DOHH2 (cell line): ENCODE data around the gene PHF13.

Experiments
- H3F3A ChIP-seq: fragments of 200-600 bp; sonication (generic), shearing (Covaris generic); 2 replicates; pipeline ENCODE4 v1.6.0; 2016; ENCODE audit warnings: antibody characterized with exemption, mild to moderate bottlenecking; ENCODE audit not compliant: control insufficient read depth, insufficient read depth
- H3K27ac ChIP-seq: fragments of 200-600 bp; sonication (generic); 2 replicates; pipeline ENCODE4 v1.5.1; 2014; ENCODE audit warnings: low read depth, mild to moderate bottlenecking, low read length, moderate library complexity
- H3K27me3 ChIP-seq: fragments of 200-600 bp; sonication (generic); 2 replicates; pipeline ENCODE4 v1.6.1; 2014; ENCODE audit warnings: mild to moderate bottlenecking, low read length, mixed read lengths; ENCODE audit not compliant: control insufficient read depth
- H3K36me3 ChIP-seq: fragments of 200-600 bp; sonication (generic); 2 replicates; pipeline ENCODE4 v1.6.1; 2014; ENCODE audit warnings: mild to moderate bottlenecking, low read length, moderate library complexity, mixed read lengths; ENCODE audit not compliant: control insufficient read depth
- H3K4me1 ChIP-seq: fragments of 200-600 bp; sonication (generic); 2 replicates; pipeline ENCODE4 v1.6.1; 2014; ENCODE audit warnings: mild to moderate bottlenecking, low read length, mixed read lengths; ENCODE audit not compliant: control insufficient read depth
- H3K4me2 ChIP-seq: fragments of 200-600 bp; sonication (generic); 2 replicates; pipeline ENCODE4 v1.6.0; 2014; ENCODE audit warnings: mild to moderate bottlenecking, low read length, moderate library complexity
- H3K4me3 ChIP-seq: fragments of 200-600 bp; sonication (generic); 2 replicates; pipeline ENCODE4 v1.5.1; 2014; ENCODE audit warnings: mild to moderate bottlenecking, low read length, mixed read lengths
- H3K79me2 ChIP-seq: fragments of 200-600 bp; sonication (generic); 2 replicates; pipeline ENCODE4 v1.6.1; 2014; ENCODE audit warnings: mild to moderate bottlenecking, low read length, mixed read lengths; ENCODE audit not compliant: control insufficient read depth
- H3K9me2 ChIP-seq: fragments of 200-600 bp; sonication (generic); replicated peaks from 2 replicates; pipeline ENCODE4 v1.6.1; 2014; ENCODE audit warnings: mild to moderate bottlenecking, low read length, mixed read lengths; ENCODE audit not compliant: control insufficient read depth
- H3K9me3 ChIP-seq: fragments of 200-600 bp; sonication (generic); 2 replicates; pipeline ENCODE4 v1.6.1; 2014; ENCODE audit warnings: antibody characterized with exemption, low read length, mixed read lengths; ENCODE audit not compliant: control insufficient read depth, insufficient read depth
- H4K20me1 ChIP-seq: fragments of 200-600 bp; sonication (generic); 2 replicates; pipeline ENCODE4 v1.6.0; 2014; ENCODE audit warnings: low read depth, mild to moderate bottlenecking, antibody characterized with exemption, low read length, moderate library complexity; ENCODE audit not compliant: control insufficient read depth, insufficient read depth
- EZH2phosphoT487 ChIP-seq: fragments of 200-600 bp; sonication (generic); IDR thresholded peaks from 2 replicates; pipeline ENCODE4 v1.6.1; 2017; ENCODE audit warnings: borderline replicate concordance, mild to moderate bottlenecking, antibody characterized with exemption, low read length, moderate library complexity, mixed read lengths
- TF ChIP-seq, protein P1 (sequence below): fragments of 200-600 bp; sonication (generic); IDR thresholded peaks from one replicate; pipeline ENCODE4 v1.5.1; 2014; ENCODE audit warnings: antibody characterized with exemption, mild to moderate bottlenecking, low read depth, low read length; ENCODE audit not compliant: poor library complexity, severe bottlenecking

PHF13 gene

GRCh38 chr1:6582370-6582769, 31.2 kb upstream of the PHF13 start:
- H3K36me3 ChIP-seq: peaks cover 24% of the 10 kb centered on the region
- H3K4me3 ChIP-seq: no peak overlapping the region
- peak overlapping the region; percentile 84; the same call in 1 of the 2 replicates for H3K4me2 ChIP-seq
- no peaks in the 10 kb centered on the region for H3K9me3 ChIP-seq
- peaks cover 33% of the 10 kb centered on the region for H3K79me2 ChIP-seq
- H3K9me2 ChIP-seq: no peaks in the 10 kb centered on the region
- H3F3A ChIP-seq: no peaks in the 10 kb centered on the region
- H3K27me3 ChIP-seq: no peaks in the 10 kb centered on the region
- peaks cover 36% of the 10 kb centered on the region for H3K4me1 ChIP-seq
- TF ChIP-seq, protein P1, sequence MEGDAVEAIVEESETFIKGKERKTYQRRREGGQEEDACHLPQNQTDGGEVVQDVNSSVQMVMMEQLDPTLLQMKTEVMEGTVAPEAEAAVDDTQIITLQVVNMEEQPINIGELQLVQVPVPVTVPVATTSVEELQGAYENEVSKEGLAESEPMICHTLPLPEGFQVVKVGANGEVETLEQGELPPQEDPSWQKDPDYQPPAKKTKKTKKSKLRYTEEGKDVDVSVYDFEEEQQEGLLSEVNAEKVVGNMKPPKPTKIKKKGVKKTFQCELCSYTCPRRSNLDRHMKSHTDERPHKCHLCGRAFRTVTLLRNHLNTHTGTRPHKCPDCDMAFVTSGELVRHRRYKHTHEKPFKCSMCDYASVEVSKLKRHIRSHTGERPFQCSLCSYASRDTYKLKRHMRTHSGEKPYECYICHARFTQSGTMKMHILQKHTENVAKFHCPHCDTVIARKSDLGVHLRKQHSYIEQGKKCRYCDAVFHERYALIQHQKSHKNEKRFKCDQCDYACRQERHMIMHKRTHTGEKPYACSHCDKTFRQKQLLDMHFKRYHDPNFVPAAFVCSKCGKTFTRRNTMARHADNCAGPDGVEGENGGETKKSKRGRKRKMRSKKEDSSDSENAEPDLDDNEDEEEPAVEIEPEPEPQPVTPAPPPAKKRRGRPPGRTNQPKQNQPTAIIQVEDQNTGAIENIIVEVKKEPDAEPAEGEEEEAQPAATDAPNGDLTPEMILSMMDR: no peak
- no peak overlapping the region for H3K27ac ChIP-seq
- peaks cover 3% of the 10 kb centered on the region; the same call in 1 of the 2 replicates for H4K20me1 ChIP-seq

DNA sequence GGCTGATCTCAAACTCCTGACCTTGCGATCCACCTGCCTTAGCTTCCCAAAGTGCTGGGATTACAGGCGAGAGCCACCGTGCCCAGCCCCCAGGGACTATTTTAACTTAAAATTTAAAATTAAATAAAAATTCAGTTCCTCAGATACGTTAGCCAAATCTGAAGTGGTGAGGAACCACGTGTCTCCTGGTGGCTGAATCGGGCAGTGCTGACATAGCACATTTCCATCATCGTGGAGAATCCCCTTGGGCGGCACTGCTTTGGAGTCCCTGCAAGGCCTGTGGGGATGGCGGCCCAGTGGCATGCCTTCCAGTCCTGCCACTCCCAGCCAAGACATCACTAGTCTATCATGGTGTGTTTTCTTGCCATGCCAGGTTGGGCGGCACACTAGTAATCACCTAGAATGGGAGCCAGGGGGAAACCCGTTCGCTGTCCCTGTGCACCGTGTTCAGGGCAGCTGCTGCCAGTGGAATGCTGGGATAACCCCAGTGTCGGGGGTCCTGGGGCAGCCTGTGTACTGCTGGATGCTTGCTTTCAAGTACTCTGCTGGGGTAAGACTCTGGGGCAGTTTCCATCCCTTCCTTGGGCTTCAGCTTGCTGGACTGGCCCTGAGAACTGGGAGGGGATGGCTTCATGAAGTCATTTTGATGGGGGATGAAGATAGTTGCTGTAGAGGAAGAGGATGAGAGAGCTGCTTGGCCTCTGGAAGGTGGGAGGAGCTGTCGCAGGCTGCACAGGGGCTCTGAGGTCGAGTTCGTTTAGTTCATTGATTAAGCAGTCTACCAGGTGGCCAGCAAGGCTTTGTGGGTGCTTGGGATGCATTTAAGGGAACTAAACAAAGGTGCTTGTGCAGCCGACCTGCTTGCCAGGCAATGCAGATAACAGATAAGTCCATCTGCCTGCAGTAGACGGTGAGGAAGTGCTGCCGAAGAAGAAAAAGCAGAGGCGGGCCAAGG, 29.1 kb upstream of the PHF13 start:
- H3K79me2 ChIP-seq: peaks cover 33% of the 10 kb centered on the region
- H3K9me2 ChIP-seq: no peaks in the 10 kb centered on the region
- TF ChIP-seq, protein P1: no peak
- no peak for TF ChIP-seq EZH2phosphoT487
- H3F3A ChIP-seq: no peaks in the 10 kb centered on the region
- H3K27me3 ChIP-seq: no peaks in the 10 kb centered on the region
- H3K4me1 ChIP-seq: peaks cover 36% of the 10 kb centered on the region
- no peak overlapping the region for H3K27ac ChIP-seq
- H4K20me1 ChIP-seq: peaks cover 3% of the 10 kb centered on the region; the same call in 1 of the 2 replicates
- peaks cover 44% of the 10 kb centered on the region for H3K36me3 ChIP-seq
- H3K9me3 ChIP-seq: no peaks in the 10 kb centered on the region
- H3K4me2 ChIP-seq: no peak overlapping the region
- no peak overlapping the region for H3K4me3 ChIP-seq

DNA sequence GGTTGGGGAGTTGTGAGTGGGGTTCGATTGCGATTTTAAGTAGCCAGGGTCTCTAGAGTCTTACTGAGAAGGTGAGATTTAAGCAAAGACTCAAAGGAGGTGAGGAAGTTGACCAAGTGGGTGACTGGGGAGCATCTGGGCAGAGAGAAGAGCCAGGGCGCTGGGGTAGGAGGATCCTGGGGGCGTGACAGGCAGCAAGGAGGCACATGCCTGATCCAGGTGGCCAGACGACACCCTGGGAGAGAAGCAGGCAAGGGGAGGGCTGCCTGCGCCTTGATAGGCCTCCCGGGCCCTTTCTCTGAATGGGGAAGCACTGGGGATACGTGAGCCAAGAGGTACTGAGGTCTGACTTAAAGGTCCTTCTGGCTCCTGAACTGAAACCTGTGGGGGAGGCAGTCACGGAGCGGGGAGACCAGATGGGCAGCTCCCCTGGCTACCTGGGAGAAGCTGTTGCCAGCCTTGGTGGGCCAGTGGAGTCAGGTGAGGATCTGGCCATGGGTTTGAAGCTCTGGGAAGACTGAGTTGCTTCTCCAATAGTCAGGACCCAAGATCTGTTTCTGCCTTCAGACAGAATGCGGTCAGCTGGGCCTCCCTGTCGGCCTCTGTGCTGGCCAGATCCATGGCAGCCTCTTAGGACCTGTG, 28.3 kb upstream of the PHF13 start:
- H3K4me1 ChIP-seq: peaks cover 33% of the 10 kb centered on the region
- H3F3A ChIP-seq: no peaks in the 10 kb centered on the region
- peaks cover 29% of the 10 kb centered on the region for H3K79me2 ChIP-seq
- H3K9me2 ChIP-seq: no peaks in the 10 kb centered on the region
- TF ChIP-seq, protein P1: no peak
- TF ChIP-seq EZH2phosphoT487: no peak
- no peak overlapping the region for H3K4me3 ChIP-seq
- no peaks in the 10 kb centered on the region for H3K9me3 ChIP-seq
- H3K27me3 ChIP-seq: no peaks in the 10 kb centered on the region
- no peak overlapping the region for H3K27ac ChIP-seq
- no peak overlapping the region for H3K4me2 ChIP-seq
- H3K36me3 ChIP-seq: peaks cover 51% of the 10 kb centered on the region
- peaks cover 3% of the 10 kb centered on the region; the same call in 1 of the 2 replicates for H4K20me1 ChIP-seq
